SK-N-SH treated with all-trans-retinoic acid at 6 μM for 48 hours (cell line): Measurements from ENCODE around the gene APOL4.
A peak's percentile ranks its signal among the peaks of the same experiment; 100 is the strongest.

Experiments
- ATAC-seq: fragments of 200-7000 bp; cut with Tn5 transposase; 3 replicates; pipeline ENCODE4 v1.9.1; 2020; ENCODE audit warnings: mild to moderate bottlenecking, moderate library complexity
- ARNTL ChIP-seq: fragments of 450-650 bp; formaldehyde crosslinking; IDR thresholded peaks from 2 replicates; pipeline ENCODE4 v1.5.0; 2020; ENCODE audit warnings: low read depth, mild to moderate bottlenecking, moderate library complexity, borderline replicate concordance
- BACH2 ChIP-seq: fragments of 250-450 bp; sonication (Bioruptor Pico); IDR thresholded peaks from 2 replicates; pipeline ENCODE4 v1.9.0; 2021; ENCODE audit warnings: mild to moderate bottlenecking, borderline replicate concordance
- CSDC2 ChIP-seq: fragments of 250-450 bp; sonication (Bioruptor Pico); IDR thresholded peaks from 2 replicates; pipeline ENCODE4 v1.5.0; 2020; ENCODE audit warnings: mild to moderate bottlenecking, moderate library complexity
- ESRRG ChIP-seq: fragments of 250-450 bp; sonication (Bioruptor Pico); IDR thresholded peaks from 2 replicates; pipeline ENCODE4 v1.6.1; 2021; ENCODE audit warnings: mild to moderate bottlenecking
- GLIS3 ChIP-seq: fragments of 250-450 bp; sonication (Bioruptor Pico); IDR thresholded peaks from 2 replicates; pipeline ENCODE4 v1.5.0; 2020; ENCODE audit warnings: mild to moderate bottlenecking, moderate library complexity
- ISL1 ChIP-seq: fragments of 250-450 bp; sonication (Bioruptor Pico); IDR thresholded peaks from 2 replicates; pipeline ENCODE4 v2.1.2; 2022; ENCODE audit warnings: mild to moderate bottlenecking, moderate library complexity
- OSR1 ChIP-seq: fragments of 250-450 bp; sonication (Bioruptor Pico); IDR thresholded peaks from 2 replicates; pipeline ENCODE4 v1.8.0; 2022; ENCODE audit warnings: moderate library complexity, mild to moderate bottlenecking, inconsistent platforms
- PPARA ChIP-seq: fragments of 250-450 bp; sonication (Bioruptor Pico); IDR thresholded peaks from 2 replicates; pipeline ENCODE4 v1.5.0; 2020; ENCODE audit warnings: mild to moderate bottlenecking, borderline replicate concordance
- SNAI2 ChIP-seq: fragments of 250-450 bp; sonication (Bioruptor Pico); IDR thresholded peaks from 2 replicates; pipeline ENCODE4 v1.5.0; 2020; ENCODE audit warnings: mild to moderate bottlenecking, moderate library complexity
- TCF4 ChIP-seq: fragments of 250-450 bp; sonication (Bioruptor Pico); IDR thresholded peaks from 2 replicates; pipeline ENCODE4 v1.8.0; 2021; ENCODE audit warnings: mild to moderate bottlenecking, moderate library complexity, borderline replicate concordance
- TOX ChIP-seq: fragments of 250-450 bp; sonication (Bioruptor Pico); IDR thresholded peaks from 2 replicates; pipeline ENCODE4 v1.8.0; 2021; ENCODE audit warnings: mild to moderate bottlenecking, moderate library complexity, borderline replicate concordance
- ZC3H10 ChIP-seq: fragments of 250-450 bp; sonication (Bioruptor Pico); IDR thresholded peaks from 2 replicates; pipeline ENCODE4 v1.5.1; 2021; ENCODE audit warnings: mild to moderate bottlenecking, moderate library complexity
- ZFP3 ChIP-seq: fragments of 250-450 bp; sonication (Bioruptor Pico); IDR thresholded peaks from 2 replicates; pipeline ENCODE4 v1.5.0; 2020; ENCODE audit warnings: mild to moderate bottlenecking, moderate library complexity
- ZFP30 ChIP-seq: fragments of 450-650 bp; formaldehyde crosslinking; IDR thresholded peaks from 2 replicates; pipeline ENCODE4 v1.5.0; 2022; ENCODE audit warnings: mild to moderate bottlenecking, moderate library complexity
- ZNF565 ChIP-seq: fragments of 450-650 bp; formaldehyde crosslinking; conservative IDR thresholded peaks from 2 replicates; pipeline ENCODE4 v1.5.0; 2020; ENCODE audit warnings: low read depth, mild to moderate bottlenecking, moderate library complexity
- ZNF70 ChIP-seq: fragments of 450-650 bp; formaldehyde crosslinking; IDR thresholded peaks from 2 replicates; pipeline ENCODE4 v1.5.0; 2020; ENCODE audit warnings: mild to moderate bottlenecking, moderate library complexity
- ZNF8 ChIP-seq: fragments of 450-650 bp; formaldehyde crosslinking; IDR thresholded peaks from 2 replicates; pipeline ENCODE4 v1.5.0; 2020; ENCODE audit warnings: mild to moderate bottlenecking, moderate library complexity
- TF ChIP-seq, protein P1 (sequence below): fragments of 250-450 bp; sonication (Bioruptor Pico); IDR thresholded peaks from 2 replicates; pipeline ENCODE4 v1.5.1; 2021; ENCODE audit warnings: mild to moderate bottlenecking, moderate library complexity
- TF ChIP-seq, protein P2 (sequence below): fragments of 250-450 bp; sonication (Bioruptor Pico); IDR thresholded peaks from 2 replicates; pipeline ENCODE4 v1.8.0; 2021; ENCODE audit warnings: low read depth, mild to moderate bottlenecking, moderate library complexity, borderline replicate concordance
- TF ChIP-seq, protein P3 (sequence below): fragments of 250-450 bp; sonication (Bioruptor Pico); IDR thresholded peaks from 2 replicates; pipeline ENCODE4 v1.8.0; 2020; ENCODE audit warnings: mild to moderate bottlenecking, moderate library complexity, borderline replicate concordance
- TF ChIP-seq, protein P4 (sequence below): fragments of 250-450 bp; sonication (Bioruptor Pico); IDR thresholded peaks from 2 replicates; pipeline ENCODE4 v1.5.0; 2020; ENCODE audit warnings: mild to moderate bottlenecking, moderate library complexity

Gene APOL4

DNA sequence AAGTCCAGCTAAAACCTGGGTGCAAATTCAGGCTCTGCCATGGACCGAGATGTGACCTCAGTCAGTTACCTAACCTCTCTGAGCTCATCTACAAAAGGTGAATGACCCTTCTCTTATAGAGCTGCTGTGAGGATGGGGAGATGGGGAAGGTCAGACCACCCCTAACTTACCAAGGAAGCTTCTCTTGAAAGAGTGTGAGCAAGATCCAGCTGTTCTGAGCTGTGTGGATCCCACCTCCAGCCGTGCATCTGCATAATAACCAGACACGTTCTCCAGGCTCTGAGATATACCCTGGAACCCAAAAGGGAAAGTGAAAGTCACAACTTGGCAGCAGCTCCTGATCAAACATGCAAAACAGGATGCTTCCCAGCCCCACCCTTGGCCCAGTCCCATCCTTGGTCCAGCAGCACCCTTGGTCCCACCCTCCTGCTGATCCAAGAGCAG lies 41.1 kb downstream of the APOL4 start, which contains the start of gene APOL3:
TSS of gene APOL3 (minus strand) at position 257 of the 444 bp plus-strand sequence. CDS start 11,700 bp downstream, outside the sequence.
- TF ChIP-seq SNAI2 (CRISPR knock-in tag) (no peak), ARNTL (CRISPR knock-in tag) (no peak)
- TF ChIP-seq, protein P1, sequence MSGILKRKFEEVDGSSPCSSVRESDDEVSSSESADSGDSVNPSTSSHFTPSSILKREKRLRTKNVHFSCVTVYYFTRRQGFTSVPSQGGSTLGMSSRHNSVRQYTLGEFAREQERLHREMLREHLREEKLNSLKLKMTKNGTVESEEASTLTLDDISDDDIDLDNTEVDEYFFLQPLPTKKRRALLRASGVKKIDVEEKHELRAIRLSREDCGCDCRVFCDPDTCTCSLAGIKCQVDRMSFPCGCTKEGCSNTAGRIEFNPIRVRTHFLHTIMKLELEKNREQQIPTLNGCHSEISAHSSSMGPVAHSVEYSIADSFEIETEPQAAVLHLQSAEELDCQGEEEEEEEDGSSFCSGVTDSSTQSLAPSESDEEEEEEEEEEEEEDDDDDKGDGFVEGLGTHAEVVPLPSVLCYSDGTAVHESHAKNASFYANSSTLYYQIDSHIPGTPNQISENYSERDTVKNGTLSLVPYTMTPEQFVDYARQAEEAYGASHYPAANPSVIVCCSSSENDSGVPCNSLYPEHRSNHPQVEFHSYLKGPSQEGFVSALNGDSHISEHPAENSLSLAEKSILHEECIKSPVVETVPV (CRISPR knock-in tag): no peak
- TF ChIP-seq, all 23 proteins: peak for 0
- ATAC-seq: no peak; the same call in 2 of the 3 replicates

DNA sequence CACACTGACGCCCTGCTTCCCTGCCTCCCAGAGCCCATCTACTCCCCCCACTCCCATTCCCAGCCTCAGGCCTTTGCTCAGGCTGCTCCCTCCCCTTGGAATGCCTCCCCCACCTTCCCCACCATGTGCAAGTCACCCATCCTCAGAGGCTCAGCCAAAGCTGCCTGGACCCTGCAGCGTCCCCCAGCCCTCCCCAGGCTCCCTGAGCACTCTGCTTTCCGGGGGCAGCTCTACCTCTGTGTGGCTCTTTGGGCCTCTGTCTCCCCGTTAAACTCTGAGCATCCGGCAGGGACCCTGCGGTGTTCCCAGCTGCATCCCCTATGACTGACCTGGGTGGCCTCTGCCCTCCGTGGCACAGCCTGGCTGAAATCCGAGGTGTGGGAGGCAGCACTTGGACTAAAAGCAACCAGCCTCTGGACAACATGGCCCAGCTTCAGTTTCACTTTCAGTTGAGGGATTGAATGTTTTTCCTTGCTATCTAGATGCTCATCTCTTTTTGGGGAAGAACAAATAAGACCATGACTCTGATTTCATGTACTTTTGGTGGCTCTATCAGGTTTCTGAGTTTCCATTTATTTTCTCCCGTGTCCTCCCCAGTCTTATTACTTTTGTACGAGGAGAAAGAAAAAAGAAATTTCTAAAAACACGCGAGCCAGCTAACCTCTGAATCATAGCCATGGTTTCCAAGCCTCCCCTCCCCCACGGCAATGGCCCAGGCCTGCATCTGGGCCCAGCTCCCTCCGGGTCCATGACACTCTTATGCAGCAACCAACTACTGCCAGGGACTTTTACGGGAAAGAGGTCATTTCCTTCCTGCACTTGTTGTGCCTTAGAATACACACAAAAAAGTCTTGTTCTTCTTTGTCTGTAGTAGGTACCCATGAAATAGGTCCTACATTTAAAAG lies 44.8 kb downstream of the APOL4 start:
- TF ChIP-seq ZFP30 (CRISPR knock-in tag) (no peak), GLIS3 (CRISPR knock-in tag) (no peak), TCF4 (no peak), ZNF565 (CRISPR knock-in tag) (no peak), ZNF70 (CRISPR knock-in tag) (no peak), PPARA (CRISPR knock-in tag) (no peak), ISL1 (CRISPR knock-in tag) (no peak)
- TF ChIP-seq, protein P2, sequence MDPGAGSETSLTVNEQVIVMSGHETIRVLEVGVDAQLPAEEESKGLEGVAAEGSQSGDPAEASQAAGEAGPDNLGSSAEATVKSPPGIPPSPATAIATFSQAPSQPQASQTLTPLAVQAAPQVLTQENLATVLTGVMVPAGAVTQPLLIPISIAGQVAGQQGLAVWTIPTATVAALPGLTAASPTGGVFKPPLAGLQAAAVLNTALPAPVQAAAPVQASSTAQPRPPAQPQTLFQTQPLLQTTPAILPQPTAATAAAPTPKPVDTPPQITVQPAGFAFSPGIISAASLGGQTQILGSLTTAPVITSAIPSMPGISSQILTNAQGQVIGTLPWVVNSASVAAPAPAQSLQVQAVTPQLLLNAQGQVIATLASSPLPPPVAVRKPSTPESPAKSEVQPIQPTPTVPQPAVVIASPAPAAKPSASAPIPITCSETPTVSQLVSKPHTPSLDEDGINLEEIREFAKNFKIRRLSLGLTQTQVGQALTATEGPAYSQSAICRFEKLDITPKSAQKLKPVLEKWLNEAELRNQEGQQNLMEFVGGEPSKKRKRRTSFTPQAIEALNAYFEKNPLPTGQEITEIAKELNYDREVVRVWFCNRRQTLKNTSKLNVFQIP (CRISPR knock-in tag): no peak
- TF ChIP-seq, protein P3, sequence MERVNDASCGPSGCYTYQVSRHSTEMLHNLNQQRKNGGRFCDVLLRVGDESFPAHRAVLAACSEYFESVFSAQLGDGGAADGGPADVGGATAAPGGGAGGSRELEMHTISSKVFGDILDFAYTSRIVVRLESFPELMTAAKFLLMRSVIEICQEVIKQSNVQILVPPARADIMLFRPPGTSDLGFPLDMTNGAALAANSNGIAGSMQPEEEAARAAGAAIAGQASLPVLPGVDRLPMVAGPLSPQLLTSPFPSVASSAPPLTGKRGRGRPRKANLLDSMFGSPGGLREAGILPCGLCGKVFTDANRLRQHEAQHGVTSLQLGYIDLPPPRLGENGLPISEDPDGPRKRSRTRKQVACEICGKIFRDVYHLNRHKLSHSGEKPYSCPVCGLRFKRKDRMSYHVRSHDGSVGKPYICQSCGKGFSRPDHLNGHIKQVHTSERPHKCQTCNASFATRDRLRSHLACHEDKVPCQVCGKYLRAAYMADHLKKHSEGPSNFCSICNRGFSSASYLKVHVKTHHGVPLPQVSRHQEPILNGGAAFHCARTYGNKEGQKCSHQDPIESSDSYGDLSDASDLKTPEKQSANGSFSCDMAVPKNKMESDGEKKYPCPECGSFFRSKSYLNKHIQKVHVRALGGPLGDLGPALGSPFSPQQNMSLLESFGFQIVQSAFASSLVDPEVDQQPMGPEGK (CRISPR knock-in tag): no peak
- ATAC-seq: peak; percentile 49

DNA sequence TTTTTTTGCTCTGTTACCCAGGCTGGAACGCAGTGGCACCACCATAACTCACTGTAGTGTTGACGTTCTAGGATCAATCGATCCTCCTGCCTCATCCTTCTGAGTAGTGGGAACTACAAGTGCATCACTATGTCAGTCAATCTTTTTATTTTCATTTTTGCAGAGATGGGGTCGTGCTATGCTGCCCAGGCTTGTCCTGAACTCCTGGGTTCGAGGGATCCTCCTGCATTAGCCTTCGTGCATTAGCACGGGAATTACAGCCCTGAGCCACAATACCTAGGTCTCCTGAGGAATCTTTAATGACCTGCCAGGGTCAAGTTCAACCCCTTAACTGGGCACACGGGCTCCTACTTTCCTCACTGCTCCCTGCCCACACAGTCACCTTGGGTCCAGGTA lies 45.5 kb downstream of the APOL4 start:
- ATAC-seq: no peak
- TF ChIP-seq PPARA (CRISPR knock-in tag) (no peak), ZFP3 (CRISPR knock-in tag) (no peak), ZNF70 (CRISPR knock-in tag) (no peak), TCF4 (no peak), ZC3H10 (CRISPR knock-in tag) (no peak), GLIS3 (CRISPR knock-in tag) (no peak), TOX (CRISPR knock-in tag) (no peak), SNAI2 (CRISPR knock-in tag) (no peak), OSR1 (CRISPR knock-in tag) (no peak), ZNF8 (CRISPR knock-in tag) (no peak), ZFP30 (CRISPR knock-in tag) (no peak), BACH2 (CRISPR knock-in tag) (no peak), CSDC2 (CRISPR knock-in tag) (no peak), ISL1 (CRISPR knock-in tag) (no peak), ESRRG (CRISPR knock-in tag) (no peak)
- TF ChIP-seq, protein P1 (CRISPR knock-in tag): no peak
- TF ChIP-seq, protein P4, sequence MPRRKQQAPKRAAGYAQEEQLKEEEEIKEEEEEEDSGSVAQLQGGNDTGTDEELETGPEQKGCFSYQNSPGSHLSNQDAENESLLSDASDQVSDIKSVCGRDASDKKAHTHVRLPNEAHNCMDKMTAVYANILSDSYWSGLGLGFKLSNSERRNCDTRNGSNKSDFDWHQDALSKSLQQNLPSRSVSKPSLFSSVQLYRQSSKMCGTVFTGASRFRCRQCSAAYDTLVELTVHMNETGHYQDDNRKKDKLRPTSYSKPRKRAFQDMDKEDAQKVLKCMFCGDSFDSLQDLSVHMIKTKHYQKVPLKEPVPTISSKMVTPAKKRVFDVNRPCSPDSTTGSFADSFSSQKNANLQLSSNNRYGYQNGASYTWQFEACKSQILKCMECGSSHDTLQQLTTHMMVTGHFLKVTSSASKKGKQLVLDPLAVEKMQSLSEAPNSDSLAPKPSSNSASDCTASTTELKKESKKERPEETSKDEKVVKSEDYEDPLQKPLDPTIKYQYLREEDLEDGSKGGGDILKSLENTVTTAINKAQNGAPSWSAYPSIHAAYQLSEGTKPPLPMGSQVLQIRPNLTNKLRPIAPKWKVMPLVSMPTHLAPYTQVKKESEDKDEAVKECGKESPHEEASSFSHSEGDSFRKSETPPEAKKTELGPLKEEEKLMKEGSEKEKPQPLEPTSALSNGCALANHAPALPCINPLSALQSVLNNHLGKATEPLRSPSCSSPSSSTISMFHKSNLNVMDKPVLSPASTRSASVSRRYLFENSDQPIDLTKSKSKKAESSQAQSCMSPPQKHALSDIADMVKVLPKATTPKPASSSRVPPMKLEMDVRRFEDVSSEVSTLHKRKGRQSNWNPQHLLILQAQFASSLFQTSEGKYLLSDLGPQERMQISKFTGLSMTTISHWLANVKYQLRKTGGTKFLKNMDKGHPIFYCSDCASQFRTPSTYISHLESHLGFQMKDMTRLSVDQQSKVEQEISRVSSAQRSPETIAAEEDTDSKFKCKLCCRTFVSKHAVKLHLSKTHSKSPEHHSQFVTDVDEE: no peak
- TF ChIP-seq, protein P2 (CRISPR knock-in tag): no peak
